H7 (cell line): ENCODE results near the gene KRT24. TPM values are rescaled to one million over a fixed set of nuclear protein-coding genes. Genes with fewer than 3 reads are reported as not detected.
A peak's percentile ranks its signal among the peaks of the same experiment; 100 is the strongest.

ENCODE experiments used
- DNase-seq: peaks from one replicate; pipeline ENCODE4 v3.0.0; 2012
- H3K27me3 ChIP-seq: 2 replicates; pipeline ENCODE4 v1.6.0; 2011; ENCODE audit warnings: mild to moderate bottlenecking, low read length; ENCODE audit not compliant: control insufficient read depth, insufficient read depth
- H3K36me3 ChIP-seq: replicated peaks from 2 replicates; pipeline ENCODE4 v1.5.1; 2011; ENCODE audit warnings: low read length; ENCODE audit not compliant: control insufficient read depth, insufficient read depth
- H3K4me3 ChIP-seq: 2 replicates; pipeline ENCODE4 v1.5.1; 2011; ENCODE audit warnings: low read depth, mild to moderate bottlenecking, control low read depth, low read length, moderate library complexity; ENCODE audit not compliant: insufficient read depth
- total RNA-seq: library from RNA; depleted of rRNA; stranded (reverse); fragments of >200 nt; shearing (Covaris generic); gene quantifications from 2 replicates; pipeline ENCODE4 v1.2.3, GENCODE V29; 2014; rRNA removed

KRT24 gene
- total RNA-seq, 1 experiment from 2014 or later = not detected

GRCh38 chr17:40671282-40671681 is 32.3 kb downstream of the KRT24 start:
- Histone ChIP-seq H3K4me3 (no peak overlapping the region), H3K36me3 (no peaks in the 10 kb centered on the region), H3K27me3 (no peaks in the 10 kb centered on the region)
- no peak for DNase-seq

- Histone ChIP-seq H3K27me3 (no peaks in the 10 kb centered on the region), H3K36me3 (no peaks in the 10 kb centered on the region), H3K4me3 (no peak overlapping the region)
- no peak for DNase-seq
These were observed 37.2 kb downstream of the KRT24 start for GRCh38 chr17:40666331-40666730.

- H3K4me3 ChIP-seq = peak within 1 kb of the TSS; percentile 15
- no peaks in the 10 kb centered on the region for H3K27me3 ChIP-seq
- DNase-seq = peak; percentile 22
- H3K36me3 ChIP-seq = no peaks in the 10 kb centered on the region
These were observed 38.8 kb downstream of the KRT24 start, which contains the start of gene KRT222 for GRCh38 chr17:40664582-40665333. Gene KRT222 (minus strand): TSS chr17:40665177. CDS start chr17:40665099, 78 bp downstream.

GRCh38 chr17:40663252-40663651 is 40.3 kb downstream of the KRT24 start:
- no peaks in the 10 kb centered on the region for H3K36me3 ChIP-seq
- H3K27me3 ChIP-seq = no peaks in the 10 kb centered on the region
- no peak overlapping the region for H3K4me3 ChIP-seq
- DNase-seq = no peak

GRCh38 chr17:40659911-40660310 is 43.6 kb downstream of the KRT24 start:
- Histone ChIP-seq H3K36me3 (no peaks in the 10 kb centered on the region), H3K27me3 (no peaks in the 10 kb centered on the region), H3K4me3 (no peak overlapping the region)
- DNase-seq = no peak

- H3K27me3 ChIP-seq = no peaks in the 10 kb centered on the region
- no peak for DNase-seq
- no peaks in the 10 kb centered on the region for H3K36me3 ChIP-seq
- H3K4me3 ChIP-seq = no peak overlapping the region
These were observed 45.2 kb downstream of the KRT24 start for GRCh38 chr17:40658396-40658795.

GRCh38 chr17:40651939-40652338 is 51.6 kb downstream of the KRT24 start:
- no peaks in the 10 kb centered on the region; the same call in 1 of the 2 replicates for H3K27me3 ChIP-seq
- H3K4me3 ChIP-seq = no peak overlapping the region
- H3K36me3 ChIP-seq = no peaks in the 10 kb centered on the region
- no peak for DNase-seq

- Histone ChIP-seq H3K4me3 (peak overlapping the region; percentile 91), H3K27me3 (no peaks in the 10 kb centered on the region; the same call in 1 of the 2 replicates), H3K36me3 (peaks cover 1% of the 10 kb centered on the region)
- DNase-seq = no peak
These were observed 55.1 kb downstream of the KRT24 start for GRCh38 chr17:40648384-40648968.

Other genes starting within 250 kb of the KRT24 start
- gene TNS4, start 202.1 kb downstream of the KRT24 start, total RNA-seq = 0.14 and 0.18 TPM in 2 replicates
- gene CCR7, start 138.3 kb downstream of the KRT24 start, total RNA-seq = 1.1 TPM in 1 of 2 replicates, not detected in the other
- gene SMARCE1, start 55.9 kb downstream of the KRT24 start, total RNA-seq = 75.1 and 99.9 TPM in 2 replicates
- 0.07 and 0.26 TPM in 2 replicates for gene KRT222, start 38.6 kb downstream of the KRT24 start, total RNA-seq
- gene KRT25, start 51.6 kb upstream of the KRT24 start, total RNA-seq = not detected in 2 replicates
- not detected in 2 replicates for gene KRT26, start 68.4 kb upstream of the KRT24 start, total RNA-seq
- not detected in 2 replicates for gene KRT27, start 78.8 kb upstream of the KRT24 start, total RNA-seq
- gene KRT28, start 96.2 kb upstream of the KRT24 start, total RNA-seq = not detected in 2 replicates
- 2.4 and 5.4 TPM in 2 replicates for gene KRT10, start 118.9 kb upstream of the KRT24 start, total RNA-seq
- gene KRT12, start 163.5 kb upstream of the KRT24 start, total RNA-seq = not detected in 2 replicates
- not detected in 2 replicates for gene KRT20, start 181.5 kb upstream of the KRT24 start, total RNA-seq
- not detected in 2 replicates for gene KRT23, start 233.9 kb upstream of the KRT24 start, total RNA-seq